ENCODE measurements around the gene PITX3.
"Not testable (repeated sequence)": the region's sequence is repeated elsewhere in the genome, so short reads cannot be mapped to it uniquely, and the experiment has no call there.

PITX3 gene

DNA sequence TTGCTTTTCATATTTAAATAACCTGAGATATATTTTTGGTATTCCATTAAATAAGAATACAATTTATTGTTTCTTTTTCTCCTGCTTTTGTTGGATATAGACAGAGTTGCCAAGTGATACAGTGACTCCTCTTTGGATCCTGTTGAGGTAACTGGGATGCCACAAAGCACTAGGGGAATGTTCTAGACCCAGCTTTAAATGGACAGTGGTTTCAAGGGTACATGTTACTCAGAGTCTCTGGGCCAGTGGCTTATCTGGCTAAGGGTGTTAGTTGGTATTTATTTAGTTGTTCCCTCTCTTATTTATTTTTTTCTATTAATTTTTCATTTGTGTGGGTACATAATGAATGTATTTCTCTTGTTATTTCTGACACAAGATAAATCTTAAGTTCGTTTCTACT, 13.1 kb upstream of the PITX3 start:
- DNase-seq, result no peak

DNA sequence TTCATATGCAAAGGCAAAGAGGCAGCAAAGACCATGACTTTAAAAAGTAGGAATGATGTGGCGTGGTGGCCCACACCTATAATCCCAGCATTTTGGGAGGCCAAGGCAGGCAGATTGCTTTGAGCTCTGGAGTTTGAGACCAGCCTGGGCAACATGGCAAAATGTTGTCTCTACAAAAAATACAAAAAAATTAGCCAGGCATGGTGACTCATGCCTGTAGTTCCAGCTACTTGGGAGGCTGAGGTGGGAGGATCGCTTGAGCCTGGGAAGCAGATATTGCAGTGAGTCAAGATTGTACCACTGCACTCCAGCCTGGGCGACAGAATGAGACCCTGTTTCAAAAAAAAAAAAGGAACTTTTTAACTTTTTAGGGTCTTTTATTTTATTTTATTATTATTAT, 11.2 kb upstream of the PITX3 start:
- not testable (repeated sequence) for DNase-seq

DNA sequence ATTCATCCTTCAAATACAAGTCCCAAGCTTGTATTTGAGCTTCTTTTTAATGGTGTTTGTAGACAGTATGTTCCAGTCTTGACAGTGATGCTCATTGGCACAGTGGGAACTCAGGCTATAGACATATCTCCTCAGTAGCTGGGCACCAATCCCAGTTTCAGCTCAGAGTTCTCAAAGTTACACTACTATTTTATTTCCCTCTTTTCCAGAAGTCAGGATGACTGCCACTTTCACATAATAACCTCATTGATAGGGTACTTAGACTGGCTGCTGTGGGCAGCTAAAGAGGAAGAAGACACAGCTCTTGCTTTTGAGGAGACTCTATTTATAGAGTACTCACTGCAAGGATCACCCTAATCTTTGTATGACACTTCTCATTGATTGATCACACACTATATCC, 6.4 kb upstream of the PITX3 start:
- DNase-seq, result no peak

DNA sequence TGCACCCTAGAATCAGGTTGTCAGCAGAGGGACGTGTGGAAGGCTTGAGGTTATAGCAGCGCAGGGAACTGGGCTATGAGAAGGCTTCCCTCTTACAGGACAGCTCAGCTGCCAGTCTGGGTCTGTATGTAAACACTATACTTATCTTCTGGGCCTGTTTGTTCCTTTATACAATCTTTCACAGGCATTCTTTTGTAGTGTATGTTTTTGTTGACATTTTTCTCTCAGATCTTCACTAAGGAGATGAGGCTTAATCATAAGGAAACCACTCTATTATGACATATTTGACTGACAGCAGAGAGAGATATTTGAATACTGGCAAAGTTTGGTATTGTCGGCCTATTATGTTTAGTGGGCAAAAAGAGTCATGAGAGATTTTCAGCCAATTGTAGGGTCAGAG, 4.9 kb upstream of the PITX3 start:
- no peak for DNase-seq

DNA sequence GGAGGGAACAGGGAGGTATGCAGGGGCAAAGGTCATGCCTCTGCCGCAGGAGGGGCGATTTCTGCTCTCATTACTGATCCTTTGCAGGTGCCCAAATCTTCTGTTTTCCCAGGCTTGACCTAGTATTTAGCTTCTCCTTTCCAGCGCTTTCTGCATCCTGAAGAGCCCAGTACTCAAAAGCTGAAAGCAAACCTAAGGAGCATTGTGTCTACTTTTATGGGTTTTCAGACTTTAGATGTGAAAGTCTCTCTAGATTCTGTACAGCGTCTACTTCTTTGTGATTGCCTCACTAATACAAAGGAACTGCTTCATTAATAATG, 4.6 kb upstream of the PITX3 start:
- DNase-seq, result no peak

DNA sequence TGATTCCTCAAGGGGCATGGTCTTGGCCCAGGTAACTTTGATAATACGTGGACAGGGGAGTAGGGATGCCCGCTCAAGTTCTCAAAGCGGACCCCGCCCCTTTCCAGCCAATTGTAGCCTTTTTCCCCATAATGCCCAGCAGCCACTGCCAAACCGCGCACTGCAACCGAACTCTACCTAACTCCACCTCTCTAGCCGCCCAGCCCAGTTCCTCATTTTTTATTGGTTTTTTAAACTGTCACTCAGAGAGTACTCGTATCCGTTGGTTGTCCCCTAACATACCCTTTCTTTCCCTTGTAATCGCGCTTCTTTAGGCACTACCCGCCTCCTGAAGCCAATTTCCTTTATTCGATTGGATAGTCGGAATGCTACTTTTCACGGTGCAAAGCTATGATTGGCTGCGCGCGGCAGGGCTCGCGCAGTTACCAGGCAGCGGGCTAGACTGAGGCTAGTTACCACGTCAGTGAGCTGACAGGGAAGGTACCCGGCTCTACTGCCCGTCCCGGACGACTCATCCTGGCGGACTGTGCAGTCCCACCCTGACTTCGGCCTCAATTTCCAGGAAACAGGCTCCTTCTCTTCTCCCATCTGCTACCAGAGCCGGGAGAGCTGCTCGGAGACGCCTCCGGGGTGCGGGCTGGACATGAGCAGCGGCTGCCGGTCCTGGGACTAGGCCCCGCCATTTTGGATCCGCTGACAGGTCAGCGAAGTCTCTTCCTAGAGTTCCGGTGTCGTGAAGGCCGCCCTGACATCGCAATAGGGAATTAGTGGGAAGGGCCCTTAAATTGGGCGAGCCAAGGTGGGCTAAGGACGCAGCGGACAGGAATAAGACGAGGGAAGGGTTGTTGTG, 4.0 kb upstream of the PITX3 start, which contains the start of gene GBF1:
Gene GBF1 (plus strand): TSS at position 451 of the 850 bp plus-strand sequence. CDS start 13,407 bp downstream, outside the sequence.
- peak; percentile 99 for DNase-seq

DNA sequence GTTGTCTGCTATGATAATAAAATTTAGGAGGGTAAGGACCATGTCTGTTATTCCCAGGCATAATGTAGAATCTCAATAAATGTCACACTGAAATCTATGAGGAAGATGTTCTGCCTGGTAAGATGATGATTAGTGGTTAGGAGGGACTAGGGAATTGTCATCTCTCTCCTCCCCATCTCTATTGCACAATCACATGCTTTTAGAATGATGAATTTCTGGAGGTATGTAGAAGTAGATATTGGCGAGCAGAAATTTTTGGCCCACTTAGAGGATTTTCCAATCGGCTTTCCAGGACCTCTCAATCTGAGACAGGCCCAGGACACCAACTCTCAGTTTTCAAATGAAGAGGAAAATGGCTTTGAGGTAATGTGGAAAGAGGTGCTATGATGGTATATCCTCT, 2.0 kb upstream of the PITX3 start:
- DNase-seq, result no peak

DNA sequence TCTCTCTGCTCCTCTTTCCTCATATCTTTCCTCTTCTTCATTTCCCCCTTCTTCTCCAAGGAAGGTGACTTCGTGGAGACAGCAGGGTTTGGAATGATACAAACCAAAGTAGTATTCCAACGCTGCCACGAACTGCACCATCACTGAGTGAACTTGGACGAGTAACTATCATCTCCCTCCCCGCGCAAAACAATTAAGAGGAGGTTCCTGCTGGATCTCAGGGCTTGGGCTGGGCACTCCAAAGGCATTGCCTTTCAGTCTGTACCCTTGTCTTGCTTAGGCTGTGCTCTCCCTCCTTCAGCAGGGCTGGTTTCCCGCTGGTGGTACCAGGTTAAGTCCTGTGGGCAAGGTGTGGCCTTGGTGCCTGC, 790 bp upstream of the PITX3 start:
- DNase-seq, result no peak

DNA sequence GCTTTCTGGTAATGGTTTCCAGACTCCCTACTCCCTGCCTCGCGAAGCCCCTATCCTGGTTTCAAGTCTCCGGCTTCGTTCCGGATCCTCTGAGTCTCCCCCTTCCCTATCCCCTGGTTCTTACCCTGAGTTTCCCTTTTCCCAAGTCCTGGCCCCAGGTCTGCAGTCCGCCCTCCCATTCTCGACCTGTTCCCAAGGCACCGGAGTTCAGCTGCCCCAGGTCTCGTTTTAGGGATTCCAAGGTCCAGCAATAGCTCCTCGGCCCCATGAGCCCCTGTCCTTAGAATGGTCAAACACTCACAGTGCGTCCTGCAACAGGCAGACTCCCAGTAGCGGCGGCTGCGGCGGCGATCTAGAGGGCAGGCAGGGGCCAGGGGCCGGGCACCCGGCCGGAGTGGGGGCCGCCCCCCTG, 274 bp downstream of the PITX3 start:
- DNase-seq, result no peak

DNA sequence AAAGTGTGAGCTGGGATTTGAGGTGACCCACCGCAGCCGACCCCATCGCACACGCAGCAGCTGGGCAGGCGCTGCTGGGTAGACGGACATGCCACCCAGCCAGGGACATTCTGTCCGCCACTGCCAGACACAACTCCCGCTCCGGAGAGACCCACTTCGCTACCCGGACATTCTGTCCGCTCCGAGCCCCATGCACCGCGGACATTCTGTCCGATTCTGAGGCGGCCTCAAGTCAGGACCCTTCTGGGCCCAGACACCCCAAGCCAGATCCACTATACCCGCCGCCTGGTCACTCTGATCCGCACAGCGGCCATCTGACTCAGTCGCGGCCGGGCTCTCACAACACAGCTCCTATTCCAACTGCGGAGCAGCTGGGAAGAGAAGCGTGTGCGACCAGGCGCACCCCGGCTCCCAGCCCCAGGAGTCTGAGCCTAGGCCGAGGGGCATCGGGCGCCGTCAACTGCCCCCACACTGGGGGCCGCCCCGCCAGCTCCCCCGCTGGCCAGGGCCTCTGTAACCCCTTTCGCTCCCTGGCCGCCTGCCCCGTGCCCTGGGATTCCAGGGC, 763 bp downstream of the PITX3 start:
- DNase-seq, result no peak

DNA sequence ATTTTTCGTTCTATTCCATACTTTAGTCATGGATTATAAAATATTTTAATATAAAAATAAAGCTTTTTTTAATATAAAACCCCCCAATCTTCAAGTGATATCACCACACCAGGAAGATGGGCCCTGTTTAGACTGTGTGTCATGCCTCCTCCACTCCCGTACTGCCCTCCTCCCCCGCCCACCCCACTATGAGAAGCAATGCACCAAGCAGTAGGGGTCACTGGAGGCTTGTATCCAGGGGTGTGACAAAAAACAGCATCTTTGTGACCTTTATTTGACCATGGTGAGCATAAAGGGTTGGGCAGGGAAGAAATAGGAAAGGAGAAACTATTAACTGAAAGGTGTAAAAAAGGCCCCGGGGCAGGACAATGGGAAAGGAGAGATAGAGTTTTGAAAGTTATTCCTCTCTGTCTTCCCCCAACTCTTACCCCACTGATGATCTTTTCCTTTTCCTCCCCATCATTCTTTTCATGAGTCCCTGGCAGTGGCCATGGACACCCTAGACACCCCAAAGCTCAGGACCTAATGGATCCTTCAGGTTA, 3.5 kb downstream of the PITX3 start:
- DNase-seq, result no peak

DNA sequence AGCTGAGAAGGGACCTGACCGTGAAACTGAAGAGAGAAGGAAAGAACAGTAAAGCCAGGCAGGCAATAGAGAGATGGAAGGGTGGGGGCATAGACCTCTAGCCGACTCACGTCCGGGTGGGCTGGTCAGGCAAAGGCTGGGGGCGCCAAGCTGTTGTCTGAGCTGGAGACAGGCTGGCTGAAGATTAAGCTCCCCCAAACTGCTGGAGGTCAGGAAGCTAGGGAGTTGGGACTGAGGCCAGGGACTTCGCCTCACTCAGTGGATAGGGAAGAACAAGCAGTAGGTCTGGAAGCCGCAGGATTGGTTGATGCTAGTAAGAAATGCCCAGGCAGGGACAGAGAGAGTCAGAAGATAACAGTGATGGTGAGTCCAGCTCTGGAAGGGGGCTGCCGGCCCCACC, 5.3 kb downstream of the PITX3 start:
- no peak for DNase-seq

DNA sequence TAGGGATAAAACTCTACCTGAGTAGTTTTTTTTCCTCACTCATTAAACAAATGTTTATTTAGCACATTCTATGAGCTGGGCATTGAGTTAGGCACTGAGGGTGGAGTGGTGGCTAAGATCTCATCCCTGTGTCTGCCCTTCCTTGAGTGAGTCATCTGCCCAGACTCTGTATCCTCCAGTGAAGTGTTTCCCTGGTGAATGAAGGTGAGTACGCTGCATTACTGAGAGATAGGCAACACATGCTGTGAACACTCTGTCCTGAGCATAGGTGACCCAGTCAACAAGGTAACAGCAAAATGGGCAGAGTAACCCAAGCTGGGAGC, 5.8 kb downstream of the PITX3 start:
- no peak for DNase-seq

DNA sequence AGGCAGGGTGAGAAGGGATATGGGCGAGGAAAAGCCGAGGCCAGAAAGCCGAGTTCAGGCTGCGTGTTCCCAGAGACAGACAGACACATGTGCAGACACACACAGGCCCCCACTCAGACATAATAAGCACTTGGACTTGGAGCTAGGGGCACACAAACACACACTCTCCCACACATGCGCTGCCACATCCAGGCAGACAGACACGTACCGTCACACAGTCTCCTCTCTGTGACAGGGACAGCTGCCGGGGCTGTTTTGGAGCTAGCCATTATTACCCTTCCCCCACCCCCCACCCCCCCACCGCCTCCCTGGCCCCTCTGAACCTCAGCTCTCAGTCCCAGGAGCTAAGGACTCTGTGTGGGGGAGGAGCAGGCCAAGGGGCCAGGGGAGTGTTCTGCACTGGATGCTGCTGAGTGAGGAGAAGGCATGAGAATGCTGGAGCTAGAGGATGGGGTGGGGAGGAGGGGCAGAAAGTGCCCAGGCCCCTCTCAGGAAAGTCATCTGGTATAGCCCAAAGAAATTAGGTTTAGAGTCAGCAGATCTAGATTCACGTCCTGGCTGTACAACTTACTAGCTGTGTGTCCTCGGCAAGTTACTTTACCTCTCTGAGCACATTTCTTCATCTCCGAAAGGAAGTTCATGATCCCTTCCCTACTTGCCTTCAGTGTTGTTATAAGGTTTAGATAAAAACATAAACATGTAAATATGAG, 6.3 kb downstream of the PITX3 start:
- no peak for DNase-seq

DNA sequence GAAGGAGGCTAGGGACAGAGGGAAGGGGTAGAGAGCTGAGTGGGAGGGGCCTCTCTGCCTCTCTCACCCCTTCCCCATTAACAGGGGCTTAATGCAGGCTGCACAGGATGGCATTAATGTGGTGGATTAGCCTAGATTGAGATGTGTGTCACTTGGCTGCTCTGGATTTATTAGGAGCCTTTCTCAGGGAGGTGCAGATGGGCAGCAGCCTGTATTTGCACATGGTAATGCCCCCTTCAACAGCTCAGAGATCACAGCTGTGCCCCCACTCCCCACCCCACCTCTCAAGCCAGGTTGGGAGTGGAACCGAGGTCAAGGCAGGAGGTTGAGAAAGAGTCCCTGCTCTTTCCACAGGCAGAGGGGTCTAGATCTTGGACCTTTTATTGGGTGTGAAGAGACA, 7.3 kb downstream of the PITX3 start:
- DNase-seq, result no peak

DNA sequence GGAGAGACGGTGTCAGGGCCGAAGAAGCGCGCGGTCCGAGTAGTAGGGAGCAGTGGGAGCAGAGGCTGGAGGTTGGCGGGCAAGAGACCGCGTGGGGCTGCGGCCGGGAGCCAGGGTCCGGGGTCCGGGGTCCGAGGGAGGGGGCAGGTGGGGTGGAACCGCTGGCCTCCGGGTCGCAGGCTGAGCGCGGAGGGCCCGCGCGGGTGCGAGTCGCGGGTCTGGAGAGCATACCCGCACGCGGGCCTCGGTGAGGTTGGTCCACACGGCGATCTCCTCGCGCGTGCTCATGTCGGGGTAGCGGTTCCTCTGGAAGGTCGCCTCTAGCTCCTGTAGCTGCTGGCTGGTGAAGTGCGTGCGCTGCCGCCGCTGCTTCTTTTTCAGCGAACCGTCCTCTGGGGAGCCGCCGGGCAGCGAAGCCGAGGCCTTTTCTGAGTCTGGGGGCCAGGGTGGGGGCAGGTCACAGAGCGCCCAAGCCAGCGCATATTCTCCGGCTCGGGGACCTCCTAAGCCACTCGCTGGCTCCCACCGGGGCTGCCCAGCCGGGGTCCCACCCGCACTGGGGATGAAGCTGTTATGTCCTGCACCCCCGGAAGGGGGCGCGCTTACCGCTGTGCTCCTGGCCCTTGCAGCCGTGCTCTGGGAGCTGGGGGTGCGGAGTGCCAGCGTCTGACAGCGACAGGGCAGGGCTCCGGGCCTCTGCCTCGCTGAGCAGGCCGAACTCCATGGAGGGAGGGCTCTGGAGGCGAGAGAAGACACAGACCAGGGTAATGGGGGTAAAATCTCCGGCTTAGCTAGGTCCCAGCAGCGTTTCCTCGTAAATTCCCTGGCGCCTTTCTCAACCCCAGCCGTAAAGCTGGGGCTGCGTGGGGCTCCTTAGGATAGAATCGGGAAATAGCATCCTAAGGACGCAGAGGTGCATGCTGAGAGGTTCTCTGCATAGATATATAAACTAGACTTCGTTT, 9.7 kb downstream of the PITX3 start:
- peak; percentile 13 for DNase-seq

DNA sequence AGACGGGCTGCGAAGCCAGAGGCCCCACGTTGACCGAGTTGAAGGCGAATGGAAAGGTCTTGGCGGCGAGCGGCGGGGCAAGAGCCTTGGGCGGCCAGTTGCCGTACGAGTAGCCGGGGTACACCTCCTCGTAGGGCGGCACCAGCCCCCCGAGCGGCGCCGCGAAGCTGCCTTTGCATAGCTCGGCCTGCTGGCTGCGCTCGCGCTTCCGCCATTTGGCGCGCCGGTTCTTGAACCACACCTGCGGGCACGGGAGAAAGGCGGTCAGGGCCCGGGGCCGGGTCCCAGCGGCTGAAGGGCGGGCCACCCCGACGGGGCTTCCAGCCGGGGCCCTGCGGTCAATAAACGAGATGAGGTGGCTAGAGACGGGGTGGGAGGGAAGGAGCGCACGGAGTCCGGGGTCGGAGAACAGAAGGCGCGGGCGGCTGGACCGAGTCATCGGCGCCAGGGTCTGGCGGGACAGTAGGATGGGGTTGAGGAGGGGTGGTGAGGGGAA, 10.4 kb downstream of the PITX3 start:
- peak; percentile 36 for DNase-seq

DNA sequence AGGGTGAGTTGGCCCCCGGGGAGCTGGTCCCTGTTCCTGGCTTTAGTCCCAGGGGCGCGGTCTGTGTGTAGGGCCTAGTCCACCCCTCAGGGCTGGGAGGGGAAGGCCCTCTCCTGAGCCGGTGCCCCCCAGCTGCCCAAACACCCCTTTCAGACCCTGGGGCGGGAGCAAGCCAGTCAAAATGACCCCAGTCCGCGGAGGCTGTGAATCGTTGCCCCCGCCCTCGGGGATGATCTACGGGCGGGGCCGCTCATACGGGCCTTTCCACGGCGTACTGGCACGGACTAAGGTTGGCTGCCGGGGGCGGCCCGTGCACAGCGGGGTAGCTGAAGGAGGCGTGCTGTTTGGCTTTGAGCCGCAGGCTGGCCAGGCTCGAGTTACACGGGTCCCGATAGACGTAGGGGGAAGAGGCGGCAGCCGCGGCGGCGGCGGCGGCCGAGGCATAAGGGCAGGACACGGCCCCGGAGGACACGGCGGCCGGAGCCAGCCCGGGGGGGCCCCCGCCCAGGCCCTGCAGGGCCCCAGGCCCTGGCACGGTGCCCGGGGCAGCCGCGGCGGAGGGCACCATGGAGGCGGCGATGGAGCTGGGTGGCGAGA, 10.9 kb downstream of the PITX3 start:
- peak; percentile 6 for DNase-seq

DNA sequence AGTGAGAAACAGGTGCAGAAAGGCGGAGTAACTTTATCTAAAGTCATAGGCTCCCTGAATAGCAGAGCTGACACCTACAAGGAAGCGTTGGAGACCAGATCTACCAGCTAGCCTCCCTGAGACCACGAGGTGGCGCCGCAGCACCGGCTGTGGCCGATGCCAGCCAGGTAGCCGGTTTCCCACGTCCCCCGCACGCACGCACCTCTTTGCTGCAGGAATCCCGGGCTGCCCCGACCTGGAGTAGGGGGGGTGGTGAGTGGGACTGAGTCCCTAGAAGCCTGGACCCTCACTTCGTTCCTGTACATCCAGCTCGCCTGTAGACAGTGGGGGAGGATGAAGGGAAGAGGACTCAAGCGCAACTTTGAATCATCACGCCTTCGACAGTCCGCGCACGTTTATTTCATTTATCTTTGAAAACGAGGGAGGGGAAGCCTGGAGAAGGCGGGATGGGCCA, 11.5 kb downstream of the PITX3 start:
- DNase-seq, result peak; percentile 39

DNA sequence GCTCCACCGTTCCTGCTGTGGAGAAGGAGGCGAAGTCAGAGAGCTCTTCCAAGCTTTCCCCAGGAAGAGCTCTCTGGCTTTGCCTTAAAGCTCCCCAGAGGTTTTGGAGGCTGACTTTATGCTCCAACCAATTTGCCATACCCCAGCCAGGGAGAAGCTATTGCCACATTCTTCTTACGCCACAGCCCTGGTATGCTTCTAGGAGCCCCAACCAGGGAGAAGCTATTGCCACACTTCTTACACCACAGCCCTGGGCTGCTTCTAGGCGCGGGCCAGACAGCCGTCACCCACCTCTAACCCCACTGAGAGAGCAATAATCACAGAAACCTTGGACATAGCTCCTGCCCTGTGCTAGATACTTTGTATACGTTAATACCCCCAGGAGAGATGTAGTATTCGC, 14.3 kb downstream of the PITX3 start:
- DNase-seq, result no peak

DNA sequence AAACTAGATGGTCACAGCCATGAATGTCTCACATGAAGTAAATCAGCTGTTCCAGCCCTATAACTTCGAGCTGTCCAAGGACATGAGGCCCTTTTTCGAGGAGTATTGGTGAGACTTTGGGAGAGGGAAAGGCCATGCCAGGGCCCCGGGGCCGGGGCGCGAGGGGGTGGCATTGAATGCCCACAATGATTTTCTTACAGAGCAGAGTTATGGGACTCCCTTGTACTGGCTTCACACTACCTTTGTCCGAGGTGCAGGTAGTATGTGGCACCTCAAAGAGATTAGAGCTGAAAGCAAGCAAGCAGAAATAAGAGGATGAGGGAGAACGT, 14.8 kb downstream of the PITX3 start:
- no peak for DNase-seq

All from SHP77 treated with DMSO at 0.1 percent for 48 hours (cell line).